ENCODE data around the gene INPP5E.

The INPP5E gene

GRCh38 chr9:136418182-136419091, 21.2 kb downstream of the INPP5E start:
- DNase-seq (ENCODE audit: low read depth) = no peak
- H3K4me3 ChIP-seq (ENCODE audit: low read depth, low read length) = no peak overlapping the region
- TF ChIP-seq, protein P1, sequence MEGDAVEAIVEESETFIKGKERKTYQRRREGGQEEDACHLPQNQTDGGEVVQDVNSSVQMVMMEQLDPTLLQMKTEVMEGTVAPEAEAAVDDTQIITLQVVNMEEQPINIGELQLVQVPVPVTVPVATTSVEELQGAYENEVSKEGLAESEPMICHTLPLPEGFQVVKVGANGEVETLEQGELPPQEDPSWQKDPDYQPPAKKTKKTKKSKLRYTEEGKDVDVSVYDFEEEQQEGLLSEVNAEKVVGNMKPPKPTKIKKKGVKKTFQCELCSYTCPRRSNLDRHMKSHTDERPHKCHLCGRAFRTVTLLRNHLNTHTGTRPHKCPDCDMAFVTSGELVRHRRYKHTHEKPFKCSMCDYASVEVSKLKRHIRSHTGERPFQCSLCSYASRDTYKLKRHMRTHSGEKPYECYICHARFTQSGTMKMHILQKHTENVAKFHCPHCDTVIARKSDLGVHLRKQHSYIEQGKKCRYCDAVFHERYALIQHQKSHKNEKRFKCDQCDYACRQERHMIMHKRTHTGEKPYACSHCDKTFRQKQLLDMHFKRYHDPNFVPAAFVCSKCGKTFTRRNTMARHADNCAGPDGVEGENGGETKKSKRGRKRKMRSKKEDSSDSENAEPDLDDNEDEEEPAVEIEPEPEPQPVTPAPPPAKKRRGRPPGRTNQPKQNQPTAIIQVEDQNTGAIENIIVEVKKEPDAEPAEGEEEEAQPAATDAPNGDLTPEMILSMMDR (IDR thresholded peaks at IDR 0.05; ENCODE audit: control insufficient read depth, extremely low read depth, insufficient read depth) = no peak

- no peak for DNase-seq (ENCODE audit: low read depth)
- no peak overlapping the region for H3K4me3 ChIP-seq (ENCODE audit: low read depth, low read length)
- TF ChIP-seq, protein P1 (IDR thresholded peaks at IDR 0.05; ENCODE audit: control insufficient read depth, extremely low read depth, insufficient read depth) = no peak
Measured at GRCh38 chr9:136416914-136417313, 22.7 kb downstream of the INPP5E start.

DNA sequence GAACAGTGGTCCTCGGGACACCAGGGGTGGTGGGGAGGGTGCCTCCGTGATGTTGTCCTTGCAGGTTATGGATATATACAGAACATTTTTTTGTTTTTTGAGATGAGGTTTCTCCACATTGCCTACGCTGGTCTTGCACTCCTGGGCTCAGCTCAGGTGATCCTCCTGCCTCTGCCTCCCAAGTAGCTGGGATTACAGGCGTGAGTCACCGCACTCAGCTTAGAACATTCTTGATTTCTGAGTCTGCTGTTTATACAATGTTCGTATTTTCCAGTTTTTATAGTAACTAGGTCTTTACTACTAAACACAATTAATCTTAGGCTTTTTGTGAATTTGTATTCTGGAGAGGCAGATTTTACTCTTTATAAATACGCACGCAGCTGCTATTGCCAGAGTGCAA, 23.2 kb downstream of the INPP5E start:
- DNase-seq (ENCODE audit: low read depth) = no peak
- TF ChIP-seq, protein P1 (IDR thresholded peaks at IDR 0.05; ENCODE audit: control insufficient read depth, extremely low read depth, insufficient read depth) = no peak
- H3K4me3 ChIP-seq (ENCODE audit: low read depth, low read length) = no peak overlapping the region

DNA sequence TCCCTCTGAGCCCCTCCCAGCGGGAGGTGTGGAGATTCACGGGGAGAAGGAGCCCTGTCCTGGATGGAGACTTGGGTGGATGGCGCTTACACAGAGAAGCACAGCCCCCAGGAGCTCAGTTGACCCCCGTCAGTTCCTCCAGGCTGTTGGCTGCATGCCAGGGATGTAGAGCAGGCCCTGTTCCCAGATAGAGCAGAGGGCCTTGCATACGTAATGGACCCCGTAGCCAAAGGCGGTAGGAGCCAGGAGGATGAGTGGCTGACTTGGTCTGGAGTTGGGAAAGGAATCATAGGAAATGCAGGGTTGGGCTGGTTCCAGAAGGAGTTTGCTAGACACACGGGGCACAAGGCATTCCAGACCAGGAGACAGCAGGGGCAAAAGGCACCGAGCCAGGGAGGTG, 26.7 kb downstream of the INPP5E start:
- TF ChIP-seq, protein P1 (IDR thresholded peaks at IDR 0.05; ENCODE audit: control insufficient read depth, extremely low read depth, insufficient read depth) = no peak
- no peak for DNase-seq (ENCODE audit: low read depth)
- H3K4me3 ChIP-seq (ENCODE audit: low read depth, low read length) = no peak overlapping the region

GRCh38 chr9:136411378-136411777, 28.3 kb downstream of the INPP5E start:
- peak overlapping the region; percentile 97 for H3K4me3 ChIP-seq (ENCODE audit: low read depth, low read length)
- TF ChIP-seq, protein P1 (IDR thresholded peaks at IDR 0.05; ENCODE audit: control insufficient read depth, extremely low read depth, insufficient read depth) = no peak
- DNase-seq (ENCODE audit: low read depth) = no peak

DNA sequence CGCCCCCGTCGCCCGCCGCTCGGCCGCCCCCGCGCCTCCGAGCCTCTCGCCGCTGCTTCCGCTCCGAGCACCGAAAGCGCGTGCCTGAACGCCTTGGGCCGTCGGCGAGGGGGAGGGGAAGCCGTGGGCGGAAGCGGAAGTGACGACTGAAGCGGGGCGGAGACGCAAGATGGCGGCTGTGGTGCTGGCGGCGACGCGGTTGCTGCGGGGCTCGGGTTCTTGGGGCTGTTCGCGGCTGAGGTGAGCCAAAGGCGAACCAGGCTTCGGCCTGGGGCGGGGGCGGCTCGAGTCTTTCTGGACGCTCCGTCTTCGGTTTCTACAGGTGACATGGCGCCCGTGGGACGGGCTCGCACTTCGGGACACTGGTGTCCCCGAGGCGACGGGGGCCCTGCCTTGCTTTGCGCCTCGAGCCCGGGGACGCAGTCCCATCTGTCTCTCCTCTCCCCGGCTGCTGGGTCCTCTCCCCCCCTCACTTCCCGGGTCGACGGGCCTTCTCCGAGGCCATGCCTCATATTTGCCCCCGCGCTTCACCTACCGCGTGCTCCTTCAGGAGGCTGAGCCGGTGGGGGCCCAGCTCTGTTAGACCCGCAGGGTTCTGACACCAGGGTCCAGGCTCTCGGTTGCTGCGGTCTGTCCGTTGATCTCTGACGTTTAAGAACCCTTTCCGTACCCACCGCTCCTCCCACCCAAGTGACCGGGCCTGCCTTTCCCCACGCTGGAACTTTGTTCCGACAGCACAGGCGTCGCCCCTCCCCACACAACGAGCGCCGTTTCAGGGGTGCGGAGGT, 29.0 kb downstream of the INPP5E start, which contains the start of the genes ENTR1 and PMPCA:
Gene ENTR1 (minus strand): TSS at position 115 of the 788 bp plus-strand sequence. CDS start 217 bp downstream, outside the sequence.
Gene PMPCA (plus strand): TSS at position 159 of the 788 bp plus-strand sequence. CDS start 11 bp downstream, at position 170.
- TF ChIP-seq, protein P1 (IDR thresholded peaks at IDR 0.05; ENCODE audit: control insufficient read depth, extremely low read depth, insufficient read depth) = no peak
- DNase-seq (ENCODE audit: low read depth) = peak; percentile 52
- peak within 1 kb of the TSS; percentile 97 for H3K4me3 ChIP-seq (ENCODE audit: low read depth, low read length)

Measured in LNCaP clone FGC (cell line).